ENCODE results near the gene ABCG1. TPM values are rescaled to one million over a fixed set of nuclear protein-coding genes. Genes with fewer than 3 reads are reported as not detected.

ABCG1 gene
- polyA plus RNA-seq, 2 of the 4 experiments (the other 2 are of a cell fraction), result 2.3 to 5.1 TPM

GRCh38 chr21:42314616-42315295 lies 95.8 kb downstream of the ABCG1 start (continued):
- TF ChIP-seq ELK1 (IDR thresholded peaks at IDR 0.05; ENCODE audit: low read depth, low read length) (no peak), CHD4 (IDR thresholded peaks at IDR 0.05; ENCODE audit: borderline replicate concordance) (no peak), CBX8 (IDR thresholded peaks at IDR 0.05) (no peak)

GRCh38 chr21:42315296-42315891 lies 96.5 kb downstream of the ABCG1 start, which contains the start of gene TFF3:
TFF3 (minus strand) TSS chr21:42315409; CDS start chr21:42315374, 35 bp downstream.
- DNase-seq (ENCODE audit: low read depth in 1 of 2, low spot score in 1 of 2) (peak in 1 of 2 experiments; percentile 6), ATAC-seq (no peak), FAIRE-seq (no peak)
- Histone ChIP-seq H3K4me1 (no peaks in the 10 kb centered on the region), H3K4me2 (no peak within 1 kb of the TSS), H3K4me3 (no peak within 1 kb of the TSS), H3K9me3 (no peaks in the 10 kb centered on the region), H3K27ac (no peak within 1 kb of the TSS)
- CTCF ChIA-PET, result interaction anchor here (1.1 kb wide), 1 partner anchor 133 kb away, joined by 3 read pairs; no protein-coding TSS in a partner anchor
- TF ChIP-seq HMGXB4 (CRISPR knock-in tag; IDR thresholded peaks at IDR 0.05; ENCODE audit: borderline replicate concordance) (no peak), POLR2AphosphoS2 (conservative IDR thresholded peaks at IDR 0.05; ENCODE audit: low read length) (no peak)
- WGBS (ENCODE audit: missing lambda C conversion rate), result 36% methylated on average over 12 of the region's 15 CpGs
- POLR2A ChIA-PET, result no interaction called here

GRCh38 chr21:42316891-42317290 lies 98.0 kb downstream of the ABCG1 start:
- Histone ChIP-seq H3K4me2 (no peak overlapping the region), H3K27ac (no peak overlapping the region), H3K4me1 (no peaks in the 10 kb centered on the region), H3K4me3 (no peak overlapping the region), H3K9me3 (no peaks in the 10 kb centered on the region)
- no peak for FAIRE-seq
- no peak for DNase-seq (ENCODE audit: low read depth in 1 of 2, low spot score in 1 of 2)
- CTCF ChIA-PET, result no interaction called here
- TF ChIP-seq HEYL (CRISPR knock-in tag; IDR thresholded peaks at IDR 0.05) (no peak), ATOH8 (CRISPR knock-in tag; IDR thresholded peaks at IDR 0.05; ENCODE audit: low read depth) (no peak), MYC (IDR thresholded peaks at IDR 0.05; ENCODE audit: borderline replicate concordance, low read length) (no peak), HOXB13 (CRISPR knock-in tag; IDR thresholded peaks at IDR 0.05; ENCODE audit: low read depth) (no peak), CHD4 (IDR thresholded peaks at IDR 0.05; ENCODE audit: borderline replicate concordance) (no peak)
- POLR2A ChIA-PET, result no interaction called here
- WGBS (ENCODE audit: missing lambda C conversion rate), result 89% methylated on average over 8 of the region's 16 CpGs
- ATAC-seq, result no peak

GRCh38 chr21:42317341-42317741 lies 98.4 kb downstream of the ABCG1 start:
- WGBS (ENCODE audit: missing lambda C conversion rate), result 75% methylated on average over 2 of the region's 8 CpGs
- Histone ChIP-seq H3K4me2 (no peak overlapping the region), H3K9me3 (no peaks in the 10 kb centered on the region), H3K4me3 (no peak overlapping the region), H3K4me1 (no peaks in the 10 kb centered on the region), H3K27ac (no peak overlapping the region)
- no peak for TF ChIP-seq ZSCAN20 (CRISPR knock-in tag; IDR thresholded peaks at IDR 0.05)
- no peak for TF ChIP-seq NPAS2 (CRISPR knock-in tag; IDR thresholded peaks at IDR 0.05; ENCODE audit: borderline replicate concordance)
- no peak for TF ChIP-seq CTCF (IDR thresholded peaks at IDR 0.05)
- no peak for TF ChIP-seq KDM5A (IDR thresholded peaks at IDR 0.05)
- CTCF ChIA-PET, result no interaction called here
- ATAC-seq (no peak), FAIRE-seq (no peak), DNase-seq (ENCODE audit: low read depth in 1 of 2, low spot score in 1 of 2) (no peak)
- POLR2A ChIA-PET, result no interaction called here
